HK-2 (cell line): Measurements from ENCODE around the gene OR8B8.
"Not testable (repeated sequence)": the region's sequence is repeated elsewhere in the genome, so short reads cannot be mapped to it uniquely, and the experiment has no call there.

Experiments
- DNase-seq: peaks from one replicate; pipeline ENCODE4 v3.0.0-alpha.2; 2018; ENCODE audit not compliant: unreplicated experiment

The OR8B8 gene

DNA sequence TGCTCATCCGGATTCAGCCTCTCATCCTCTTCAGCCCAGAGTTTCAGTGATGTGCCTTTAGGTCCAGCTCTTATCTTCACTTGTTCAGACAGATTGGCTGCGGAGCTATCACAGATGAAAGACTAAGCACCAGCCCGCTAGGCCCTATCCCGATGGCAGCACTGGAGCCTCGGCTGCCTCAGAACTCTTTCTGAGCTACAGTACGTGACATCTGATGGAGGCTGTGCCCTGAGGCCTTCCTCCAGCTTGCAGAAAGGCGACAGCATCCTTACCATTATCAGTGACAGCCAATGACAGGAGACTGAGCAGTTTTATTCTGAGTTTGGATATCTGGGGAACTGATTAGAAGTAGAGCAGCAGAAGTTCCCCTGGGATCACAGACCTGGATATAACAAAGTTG lies 4.0 kb downstream of the OR8B8 start:
- no peak for DNase-seq

DNA sequence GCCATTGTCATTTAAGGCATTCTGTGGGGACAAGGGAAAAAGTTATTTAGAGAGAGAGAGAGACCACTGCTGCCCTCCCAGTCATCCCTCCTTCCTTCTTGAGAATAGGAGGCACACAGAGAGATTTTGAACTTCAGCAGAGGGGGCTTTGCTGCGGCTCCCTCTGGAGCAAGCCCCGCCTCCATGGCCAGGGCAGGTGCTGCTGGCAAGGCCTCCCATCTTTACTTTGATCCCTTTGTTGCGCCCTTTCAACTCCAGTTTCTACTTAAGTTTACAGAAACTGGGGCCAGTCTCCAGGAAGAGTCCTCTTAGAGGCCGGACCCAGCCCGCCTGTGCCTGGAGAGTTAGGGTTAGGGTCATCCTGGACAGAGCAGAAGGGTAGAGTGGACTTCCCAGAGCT lies 4.4 kb downstream of the OR8B8 start:
- no peak for DNase-seq

DNA sequence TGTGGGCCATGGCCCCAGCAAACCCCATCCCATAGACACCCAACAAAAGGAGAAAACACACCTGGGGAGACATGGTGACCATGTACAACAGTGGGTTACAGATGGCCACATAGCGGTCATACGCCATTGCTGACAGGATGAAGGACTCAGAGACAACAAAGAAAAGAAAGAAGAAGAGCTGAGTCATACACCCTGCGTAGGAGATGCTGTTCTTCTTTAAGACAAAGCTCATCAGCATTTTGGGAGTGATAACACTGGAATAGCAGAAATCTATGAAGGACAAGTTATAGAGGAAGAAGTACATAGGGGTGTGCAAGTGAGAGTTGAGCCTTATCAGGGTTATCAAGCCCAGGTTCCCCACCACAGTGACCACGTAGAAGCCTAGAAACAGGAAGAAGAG lies 4.9 kb downstream of the OR8B8 start:
- no peak for DNase-seq

DNA sequence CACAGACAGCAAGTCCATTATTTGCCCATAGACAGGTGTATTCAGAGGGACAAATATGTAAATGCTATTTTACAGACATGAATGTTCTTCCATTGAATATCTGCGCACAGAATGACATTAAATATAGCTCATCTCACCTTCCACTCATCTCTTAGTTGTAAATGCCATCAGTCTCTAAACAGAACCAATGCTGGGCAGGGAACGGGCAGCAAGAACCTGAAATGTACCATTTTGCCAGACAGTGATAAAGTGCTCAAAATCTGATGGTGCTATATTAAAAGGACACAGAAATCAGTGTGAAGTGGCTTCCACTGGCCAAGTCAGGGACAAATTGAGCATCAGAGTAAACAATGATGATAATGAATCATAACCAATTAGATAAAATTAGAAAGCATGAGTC lies 10.8 kb downstream of the OR8B8 start:
- DNase-seq = no peak

DNA sequence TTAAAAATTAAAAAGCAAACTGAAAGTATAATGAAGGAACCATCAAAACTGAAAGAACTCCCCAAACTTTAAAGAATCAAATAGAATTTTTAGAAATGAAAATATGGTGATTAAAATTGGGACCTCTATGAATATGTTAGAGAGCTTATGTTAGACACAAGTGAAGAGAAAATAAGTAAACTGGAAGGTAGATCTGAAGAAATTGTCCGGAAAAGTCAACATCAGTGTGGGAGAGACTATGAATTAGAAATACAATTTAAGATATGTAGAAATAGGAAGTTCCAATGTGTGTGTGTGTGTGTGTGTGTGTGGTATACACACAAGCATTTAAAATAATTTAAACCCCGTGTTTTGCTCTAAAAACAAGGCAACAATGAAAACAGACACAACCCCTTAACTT lies 15.9 kb downstream of the OR8B8 start:
- DNase-seq = no peak

DNA sequence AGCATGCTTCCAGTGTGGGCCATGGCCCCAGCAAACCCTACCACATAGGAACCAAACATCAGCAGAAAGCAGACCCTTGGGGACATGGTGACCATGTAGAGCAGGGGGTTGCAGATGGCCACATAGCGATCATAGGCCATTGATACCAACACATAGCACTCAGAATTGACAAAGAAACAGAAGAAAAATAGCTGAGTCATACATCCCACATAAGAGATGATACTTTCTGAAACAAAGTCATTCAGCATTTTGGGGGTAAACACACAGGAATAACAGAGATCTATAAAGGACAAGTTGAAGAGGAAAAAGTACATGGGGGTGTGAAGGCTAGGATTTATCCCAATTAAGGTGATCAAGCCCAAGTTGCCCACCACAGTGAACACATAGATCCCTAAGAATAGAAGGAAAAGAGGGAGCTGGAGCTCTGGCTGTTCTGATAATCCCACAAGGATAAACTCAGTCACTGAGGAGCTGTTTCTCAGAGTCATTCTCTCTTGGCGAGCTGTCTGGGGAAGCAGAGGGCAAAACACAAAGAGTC lies 21.0 kb downstream of the OR8B8 start, which contains the start of gene OR8B4:
TSS of gene OR8B4 (minus strand) at position 488 of the 538 bp plus-strand sequence. CDS start at position 488, 0 bp downstream.
- no peak for DNase-seq

DNA sequence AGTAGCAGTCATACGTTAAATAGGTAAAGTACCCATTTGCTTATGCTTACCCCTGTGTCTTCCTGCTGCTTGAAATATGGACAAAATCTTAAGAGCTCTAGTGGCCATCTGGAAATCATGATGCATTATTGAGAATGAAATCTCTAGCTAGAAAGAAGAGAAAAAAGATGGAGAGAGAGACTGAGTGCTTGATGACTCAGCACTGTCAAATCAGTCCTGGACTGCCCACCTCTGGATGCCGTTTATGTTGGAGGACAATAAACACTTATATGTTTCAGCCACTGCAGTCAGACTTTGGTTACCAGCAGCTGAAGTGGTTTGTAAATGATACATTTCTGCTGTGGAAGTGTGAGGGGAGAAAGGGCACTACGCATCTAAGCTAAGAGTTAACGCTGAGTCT lies 24.5 kb downstream of the OR8B8 start:
- no peak for DNase-seq

DNA sequence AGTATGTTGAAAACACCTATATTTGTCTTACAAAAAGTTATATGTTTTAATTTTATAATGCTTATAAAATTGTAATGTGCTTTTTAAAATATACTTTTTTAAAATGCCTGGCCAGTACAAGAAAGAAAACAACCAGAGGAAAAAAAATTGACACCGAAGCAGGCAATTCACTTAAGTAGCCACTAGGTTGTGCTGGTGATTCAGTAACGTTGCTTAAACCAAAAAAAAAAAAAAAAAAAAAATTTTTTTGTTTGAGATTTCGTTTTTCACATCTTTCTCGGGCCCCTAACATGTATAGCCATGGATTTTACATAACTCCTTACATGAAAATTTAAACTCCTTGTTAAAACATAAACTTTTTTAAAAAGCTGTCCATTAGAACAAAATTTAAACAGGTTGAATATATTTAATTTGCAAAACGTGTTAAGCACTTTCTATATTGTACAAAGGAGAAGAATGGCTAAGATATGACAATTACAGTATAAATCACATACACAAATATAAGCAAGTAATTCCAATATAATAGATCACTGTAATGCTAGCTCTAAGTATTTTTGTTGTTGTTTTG lies 30.1 kb downstream of the OR8B8 start:
- no peak for DNase-seq

DNA sequence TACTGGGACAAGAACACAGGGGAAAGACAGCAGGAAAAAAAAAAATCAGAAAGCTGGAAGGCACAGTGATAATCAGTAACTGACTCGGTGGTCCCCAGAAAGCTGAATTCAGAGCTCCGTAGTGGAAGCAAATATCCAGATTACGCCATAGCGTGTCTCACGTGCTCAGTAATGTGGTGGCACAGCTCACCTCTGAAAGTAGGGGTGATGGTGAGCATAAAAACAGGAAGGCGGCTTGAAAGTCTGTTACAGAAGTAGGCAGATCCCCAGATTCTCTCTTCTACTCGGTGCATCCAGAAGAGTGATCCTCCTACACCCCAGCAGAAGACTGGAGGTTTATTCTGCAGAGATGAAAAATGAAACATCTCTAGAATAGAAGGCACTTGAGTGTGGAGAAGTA lies 35.6 kb downstream of the OR8B8 start:
- DNase-seq = no peak

DNA sequence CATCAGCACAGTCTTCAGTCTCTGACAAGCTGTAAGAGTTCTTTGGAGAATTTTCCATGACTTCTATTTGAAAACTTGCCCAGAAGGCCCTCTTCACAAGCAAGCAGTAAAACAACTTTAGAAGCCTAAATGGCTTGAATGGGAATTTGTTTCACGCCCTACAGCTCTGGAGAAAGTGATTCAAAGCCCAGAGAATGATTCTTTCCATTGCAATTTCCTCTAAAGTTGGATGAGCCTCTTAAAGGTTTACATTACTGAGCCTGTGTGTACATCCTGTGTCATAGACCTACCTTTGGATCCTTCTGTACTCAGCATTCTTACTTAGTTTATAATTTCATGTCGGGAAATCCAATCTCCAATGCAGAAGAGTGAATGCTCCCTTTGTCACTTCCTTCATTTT lies 39.9 kb downstream of the OR8B8 start:
- no peak for DNase-seq

DNA sequence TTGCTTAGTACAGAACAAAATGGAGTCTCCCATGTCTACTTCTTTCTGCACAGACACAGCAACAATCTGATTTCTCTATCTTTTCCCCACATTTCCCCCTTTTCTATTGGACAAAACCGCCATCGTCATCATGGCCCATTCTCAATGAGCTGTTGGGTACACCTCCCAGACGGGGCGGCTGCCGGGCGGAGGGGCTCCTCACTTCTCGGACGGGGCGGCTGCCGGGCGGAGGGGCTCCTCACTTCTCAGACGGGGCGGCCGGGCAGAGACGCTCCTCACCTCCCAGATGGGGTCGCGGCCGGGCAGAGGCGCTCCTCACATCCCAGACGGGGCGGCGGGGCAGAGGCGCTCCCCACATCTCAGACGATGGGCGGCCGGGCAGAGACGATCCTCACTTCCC lies 42.3 kb downstream of the OR8B8 start:
- not testable (repeated sequence) for DNase-seq

DNA sequence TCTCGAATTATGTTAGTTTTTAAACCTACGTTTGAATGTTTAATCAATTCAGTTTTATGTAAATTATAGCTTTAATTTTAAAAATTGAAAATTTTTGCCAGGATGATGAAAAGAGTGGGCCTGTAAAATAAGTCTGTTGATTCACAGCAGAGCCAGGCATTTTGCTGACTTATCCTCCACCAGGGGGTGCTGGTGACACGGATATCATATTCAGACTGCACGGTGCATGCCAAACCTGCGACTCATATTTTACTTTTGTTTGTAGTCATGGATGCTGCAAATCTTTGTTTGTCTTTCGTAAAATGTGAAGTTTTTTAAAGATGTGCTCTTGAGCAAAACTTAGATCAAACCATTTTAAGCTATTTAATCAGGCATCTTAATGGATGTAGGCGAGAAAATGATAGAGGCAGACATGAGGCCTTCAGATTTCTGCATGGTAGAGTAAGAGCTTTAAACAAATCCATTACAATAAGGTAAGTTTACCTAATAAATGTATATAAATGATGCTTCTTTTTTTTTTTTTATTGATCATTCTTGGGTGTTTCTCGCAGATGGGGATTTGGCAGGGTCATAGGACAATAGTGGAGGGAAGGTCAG lies 43.1 kb downstream of the OR8B8 start:
- DNase-seq = peak; percentile 30

DNA sequence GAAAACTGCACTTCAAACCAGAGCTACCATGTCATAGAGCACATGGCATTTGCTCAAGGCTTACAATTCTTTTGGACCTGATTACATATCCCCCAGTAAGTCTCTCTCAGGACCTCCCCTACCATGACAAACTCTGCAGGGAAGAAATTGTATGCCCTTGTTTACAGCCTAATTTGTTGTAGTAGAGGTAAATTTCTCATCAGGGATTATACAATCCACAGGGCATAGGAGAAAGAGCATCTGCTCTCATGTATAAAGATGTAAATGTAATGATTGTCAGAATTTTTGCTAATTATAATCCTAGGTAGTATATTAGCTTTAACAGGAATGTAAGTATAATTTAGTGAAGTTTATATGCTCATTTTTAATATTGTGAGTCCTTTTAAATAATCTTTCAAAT lies 46.6 kb downstream of the OR8B8 start, which contains the start of gene OR8B3:
TSS of gene OR8B3 (minus strand) at position 101 of the 400 bp plus-strand sequence. CDS start 1,673 bp downstream, outside the sequence.
- DNase-seq = no peak

DNA sequence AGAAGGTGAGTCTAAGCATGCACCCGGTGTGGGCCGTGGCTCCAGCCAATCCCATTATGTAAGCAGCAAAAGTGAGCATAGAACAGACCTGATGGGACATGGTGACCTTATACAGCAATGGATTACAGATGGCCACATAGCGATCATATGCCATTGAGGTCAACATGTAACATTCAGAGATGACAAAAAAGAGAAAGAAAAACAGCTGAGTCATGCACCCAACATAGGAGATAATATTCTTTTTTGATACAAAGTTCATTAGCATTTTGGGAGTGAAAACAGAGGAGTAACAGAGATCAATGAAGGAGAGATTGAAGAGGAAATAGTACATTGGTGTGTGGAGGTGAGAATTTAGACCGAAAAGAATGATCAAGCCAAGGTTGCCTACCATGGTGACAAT lies 48.6 kb downstream of the OR8B8 start:
- DNase-seq = not testable (repeated sequence)

DNA sequence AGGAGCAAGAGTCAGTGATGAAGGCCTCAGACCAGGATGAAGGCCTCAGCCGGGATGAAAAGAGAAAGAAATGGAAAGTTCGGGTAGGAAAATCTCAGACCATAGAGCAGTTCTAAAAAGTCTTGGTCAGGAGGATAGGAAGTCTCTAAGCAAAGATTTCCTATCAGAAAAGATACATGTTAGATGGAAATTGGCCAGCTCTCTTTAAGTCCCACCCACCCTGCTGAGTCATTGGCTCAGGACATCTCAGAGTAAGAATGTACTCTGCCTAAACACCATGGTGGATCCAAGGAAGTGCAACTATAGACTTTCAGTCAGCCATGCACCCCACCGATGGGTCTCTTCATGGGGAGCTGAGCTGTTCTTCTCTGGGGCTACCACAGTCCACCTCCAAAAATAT lies 51.1 kb downstream of the OR8B8 start:
- DNase-seq = no peak
